Lower lobe of right lung (tissue), 2 donors: ENCODE data around the gene PTPRE. TPM values are rescaled to one million over a fixed set of nuclear protein-coding genes. Genes with fewer than 3 reads are reported as not detected.
A peak's percentile ranks its signal among the peaks of the same experiment; 100 is the strongest.

Experiments
- ATAC-seq, 2 donors: fragments of 200-7000 bp; cut with Tn5 transposase; one replicate each; pipeline ENCODE4 v1.9.1; 2020 to 2022; ENCODE audit warnings: mild to moderate bottlenecking in 2 of 2, moderate library complexity in 2 of 2
- DNase-seq: peaks from one replicate; pipeline ENCODE4 v3.0.0-alpha.2; 2020
- H3K27ac ChIP-seq: fragments of 200-600 bp; one replicate; pipeline ENCODE4 v1.8.0; 2022
- H3K27me3 ChIP-seq: fragments of 200-600 bp; one replicate; pipeline ENCODE4 v1.8.0; 2022; ENCODE audit warnings: low read depth
- H3K36me3 ChIP-seq: fragments of 200-600 bp; one replicate; pipeline ENCODE4 v1.8.0; 2022; ENCODE audit warnings: mild to moderate bottlenecking
- H3K4me1 ChIP-seq: fragments of 200-600 bp; one replicate; pipeline ENCODE4 v1.8.0; 2022
- H3K4me3 ChIP-seq: fragments of 200-600 bp; one replicate; pipeline ENCODE4 v1.8.0; 2022; ENCODE audit warnings: mild to moderate bottlenecking
- H3K9me3 ChIP-seq: fragments of 200-600 bp; one replicate; pipeline ENCODE4 v1.8.0; 2022
- intact Hi-C: fragments of 100-400 bp; cut with DNase I; formaldehyde crosslinking; loops from one replicate; pipeline ENCODE4 v1.11.0; 2022
- total RNA-seq: library from RNA; stranded (reverse); fragmentation: NEBNext Ultra II Directional; extraction: Animal tissue kit (Norgen Biotek cat#: 25700); gene quantifications from one replicate; pipeline ENCODE4 v1.2.1, GENCODE V29; 2021
- TF ChIP-seq, protein P1 (sequence below): fragments of 200-600 bp; IDR thresholded peaks from one replicate; pipeline ENCODE4 v1.8.0; 2022; ENCODE audit warnings: antibody characterized with exemption, mild to moderate bottlenecking
- donor health status: DM: no; HTN: yes; CAD: no; lungs with severe emphysema.

The PTPRE gene
- total RNA-seq, 1 donor from 2014 or later = 60.5 TPM

DNA sequence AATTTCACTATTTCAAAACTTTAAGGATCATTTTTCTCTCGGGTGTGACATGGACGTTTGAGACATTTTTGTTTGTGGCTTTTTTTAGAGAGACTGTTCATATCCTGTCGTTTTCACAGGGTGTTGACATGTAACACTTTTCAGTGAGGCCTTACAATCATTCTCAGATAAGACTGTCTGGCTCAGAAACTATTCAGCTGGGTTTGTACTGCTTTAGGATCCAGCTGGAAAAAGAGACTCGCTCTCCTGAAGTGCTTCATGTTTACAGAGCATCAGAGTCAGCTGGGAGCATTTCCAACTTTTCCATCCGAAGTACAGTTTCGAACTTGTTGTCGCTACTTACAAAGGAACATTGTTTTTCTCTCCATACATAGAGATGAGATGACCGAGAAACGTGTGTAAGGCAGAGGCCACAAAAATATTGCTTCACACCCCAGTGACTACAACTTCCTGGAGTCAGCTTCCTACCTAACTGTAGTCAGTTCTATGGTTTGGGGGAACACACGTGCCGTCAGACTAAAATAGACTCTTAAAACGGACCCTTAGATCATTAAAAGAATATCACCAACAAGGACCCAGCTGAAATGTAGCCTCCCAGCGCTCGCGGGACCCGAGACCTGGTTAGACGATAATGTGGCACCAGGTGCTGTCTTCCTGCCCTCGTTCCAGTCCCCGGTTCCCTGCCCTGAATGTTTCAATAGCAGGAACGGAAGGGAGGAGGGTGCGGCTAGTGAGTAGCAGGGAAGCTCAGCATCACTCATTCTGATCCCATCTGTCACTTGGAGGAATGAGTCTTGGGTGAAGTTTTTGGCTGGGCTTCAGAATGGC lies 141.3 kb downstream of the PTPRE start:
- Histone ChIP-seq H3K27me3 (no peaks in the 10 kb centered on the region), H3K9me3 (no peaks in the 10 kb centered on the region), H3K36me3 (peaks cover 26% of the 10 kb centered on the region), H3K4me1 (peaks cover 49% of the 10 kb centered on the region), H3K4me3 (peak overlapping the region; percentile 53), H3K27ac (peak overlapping the region; percentile 82)
- intact Hi-C loops = no loop called here
- TF ChIP-seq, protein P1, sequence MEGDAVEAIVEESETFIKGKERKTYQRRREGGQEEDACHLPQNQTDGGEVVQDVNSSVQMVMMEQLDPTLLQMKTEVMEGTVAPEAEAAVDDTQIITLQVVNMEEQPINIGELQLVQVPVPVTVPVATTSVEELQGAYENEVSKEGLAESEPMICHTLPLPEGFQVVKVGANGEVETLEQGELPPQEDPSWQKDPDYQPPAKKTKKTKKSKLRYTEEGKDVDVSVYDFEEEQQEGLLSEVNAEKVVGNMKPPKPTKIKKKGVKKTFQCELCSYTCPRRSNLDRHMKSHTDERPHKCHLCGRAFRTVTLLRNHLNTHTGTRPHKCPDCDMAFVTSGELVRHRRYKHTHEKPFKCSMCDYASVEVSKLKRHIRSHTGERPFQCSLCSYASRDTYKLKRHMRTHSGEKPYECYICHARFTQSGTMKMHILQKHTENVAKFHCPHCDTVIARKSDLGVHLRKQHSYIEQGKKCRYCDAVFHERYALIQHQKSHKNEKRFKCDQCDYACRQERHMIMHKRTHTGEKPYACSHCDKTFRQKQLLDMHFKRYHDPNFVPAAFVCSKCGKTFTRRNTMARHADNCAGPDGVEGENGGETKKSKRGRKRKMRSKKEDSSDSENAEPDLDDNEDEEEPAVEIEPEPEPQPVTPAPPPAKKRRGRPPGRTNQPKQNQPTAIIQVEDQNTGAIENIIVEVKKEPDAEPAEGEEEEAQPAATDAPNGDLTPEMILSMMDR = no peak
- ATAC-seq (peak; percentile 56 to 63), DNase-seq (no peak)

DNA sequence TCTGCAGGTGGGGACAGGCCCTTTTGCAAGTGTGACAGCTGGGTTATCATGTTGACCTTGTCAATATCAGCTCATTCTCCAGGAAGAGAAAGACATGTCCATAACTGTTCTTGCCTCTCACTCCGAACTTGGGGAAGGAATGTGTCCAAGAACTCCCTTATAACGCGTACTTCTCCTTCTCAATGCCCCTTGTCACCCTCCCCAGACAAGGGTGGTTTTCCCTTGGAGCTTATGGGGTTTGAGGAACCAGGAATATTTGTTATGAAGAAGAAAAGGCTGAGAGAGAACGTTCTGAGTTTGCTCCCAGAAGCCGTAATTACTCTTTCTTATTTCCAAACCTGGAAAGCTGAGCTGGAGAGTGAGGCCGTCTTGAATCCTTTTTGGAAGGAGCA lies 141.9 kb downstream of the PTPRE start:
- intact Hi-C loops = no loop called here
- Histone ChIP-seq H3K4me3 (peak overlapping the region; percentile 53), H3K27ac (peak overlapping the region; percentile 82)

DNA sequence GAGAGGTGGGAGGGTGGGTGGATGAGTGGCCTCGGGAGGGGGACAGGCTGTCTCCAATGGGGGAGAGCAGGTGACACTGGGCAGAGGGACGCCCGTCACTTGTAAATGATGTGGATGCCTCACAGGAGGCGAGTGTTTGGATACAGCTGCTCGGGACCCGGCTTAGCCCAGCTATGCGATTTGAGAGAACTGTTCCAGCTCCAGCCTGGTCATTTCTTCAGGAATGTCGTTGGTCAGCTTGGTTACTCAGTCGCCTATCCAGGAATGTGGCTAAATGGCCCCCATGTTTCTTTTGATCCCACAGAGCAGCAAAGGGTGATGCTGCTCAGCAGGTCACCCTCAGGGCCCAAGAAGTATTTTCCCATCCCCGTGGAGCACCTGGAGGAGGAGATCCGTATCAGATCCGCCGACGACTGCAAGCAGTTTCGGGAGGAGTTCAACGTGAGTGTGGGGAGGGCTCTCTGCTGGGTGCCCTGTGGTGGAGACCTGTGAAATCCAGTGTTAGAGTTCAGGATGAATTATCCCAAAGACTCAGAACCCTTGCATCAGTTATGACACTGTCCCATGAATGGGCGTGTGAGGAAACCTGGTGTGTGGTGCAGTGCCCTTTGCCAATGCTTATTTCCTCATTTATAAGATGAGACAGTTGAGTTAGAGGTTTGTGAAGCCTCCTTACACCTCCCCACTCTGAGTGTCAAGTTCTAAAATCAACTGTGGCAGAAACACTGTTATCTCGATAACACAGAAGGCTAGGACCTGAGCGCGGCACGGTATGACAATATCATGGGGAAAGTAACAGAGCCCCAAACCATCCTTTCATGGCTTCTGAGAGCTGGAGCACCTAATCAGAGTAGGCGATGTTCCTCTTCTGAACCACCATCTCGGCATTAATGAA lies 142.6 kb downstream of the PTPRE start:
- H3K36me3 ChIP-seq = peaks cover 26% of the 10 kb centered on the region
- no peaks in the 10 kb centered on the region for H3K27me3 ChIP-seq
- DNase-seq = no peak
- peak overlapping the region; percentile 82 for H3K27ac ChIP-seq
- no peak for ATAC-seq
- intact Hi-C loops = no loop called here
- H3K9me3 ChIP-seq = no peaks in the 10 kb centered on the region
- H3K4me1 ChIP-seq = peaks cover 50% of the 10 kb centered on the region
- TF ChIP-seq, protein P1 = no peak
- H3K4me3 ChIP-seq = peak overlapping the region; percentile 53

More for the DNA sequence above, 141.9 kb downstream of the PTPRE start:
- TF ChIP-seq, protein P1 = no peak
- H3K4me1 ChIP-seq = peaks cover 49% of the 10 kb centered on the region
- ATAC-seq = no peak
- peaks cover 26% of the 10 kb centered on the region for H3K36me3 ChIP-seq
- H3K27me3 ChIP-seq = no peaks in the 10 kb centered on the region
- DNase-seq = no peak
- no peaks in the 10 kb centered on the region for H3K9me3 ChIP-seq

DNA sequence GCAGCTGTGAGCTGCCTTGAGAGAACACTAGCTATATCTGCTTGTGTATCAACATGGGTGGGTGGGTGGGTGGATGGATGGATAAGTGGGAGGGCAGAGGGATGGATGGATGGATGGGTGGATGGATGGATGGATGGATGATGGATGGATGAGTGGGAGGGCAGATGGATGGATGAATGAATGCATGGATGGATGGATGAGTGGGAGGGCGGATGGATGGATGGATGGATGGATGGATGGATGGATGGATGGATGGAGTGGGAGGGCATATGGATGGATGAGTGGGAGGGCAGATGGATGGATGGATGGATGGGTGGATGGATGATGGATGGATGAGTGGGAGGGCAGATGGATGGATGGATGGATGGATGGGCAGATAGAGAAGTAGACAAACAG lies 143.2 kb downstream of the PTPRE start:
- no peak for DNase-seq
- no peaks in the 10 kb centered on the region for H3K27me3 ChIP-seq
- no peak overlapping the region for H3K4me3 ChIP-seq
- no peaks in the 10 kb centered on the region for H3K9me3 ChIP-seq
- H3K27ac ChIP-seq = peak overlapping the region; percentile 82
- TF ChIP-seq, protein P1 = no peak
- H3K36me3 ChIP-seq = peaks cover 32% of the 10 kb centered on the region
- H3K4me1 ChIP-seq = peaks cover 53% of the 10 kb centered on the region
- no peak for ATAC-seq
- intact Hi-C loops = no loop called here

DNA sequence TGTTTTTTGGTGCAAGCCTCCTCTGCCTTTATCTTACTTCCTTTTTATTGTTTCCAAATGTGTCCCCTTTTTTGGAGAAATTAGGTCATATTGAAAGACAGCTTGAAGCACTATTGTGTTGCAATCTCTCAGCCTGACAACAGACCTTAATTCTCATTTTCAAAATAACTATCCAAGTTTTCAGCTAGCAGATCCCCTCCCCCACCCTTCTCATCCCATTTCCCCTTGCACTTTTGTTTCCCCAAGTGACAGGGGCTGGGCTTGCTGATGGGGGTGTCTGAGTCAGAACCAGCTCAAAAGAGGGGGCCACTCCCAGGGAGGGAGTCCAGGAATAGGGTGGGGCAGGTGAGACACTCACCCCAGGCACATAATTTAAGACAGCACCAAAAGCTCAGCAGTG lies 144.0 kb downstream of the PTPRE start:
- H3K27me3 ChIP-seq = no peaks in the 10 kb centered on the region
- peaks cover 40% of the 10 kb centered on the region for H3K36me3 ChIP-seq
- TF ChIP-seq, protein P1 = no peak
- peaks cover 47% of the 10 kb centered on the region for H3K4me1 ChIP-seq
- intact Hi-C loops = no loop called here
- H3K27ac ChIP-seq = peak overlapping the region; percentile 25
- DNase-seq (no peak), ATAC-seq (no peak)
- no peak overlapping the region for H3K4me3 ChIP-seq
- no peaks in the 10 kb centered on the region for H3K9me3 ChIP-seq
